Tibial nerve (tissue), 4 donors: ENCODE measurements around the gene MET. TPM values are rescaled to one million over a fixed set of nuclear protein-coding genes. Genes with fewer than 3 reads are reported as not detected.
"Not testable (repeated sequence)": the region's sequence is repeated elsewhere in the genome, so short reads cannot be mapped to it uniquely, and the experiment has no call there.

Source experiments
- DNase-seq, 2 donors: peaks; one replicate each; pipeline ENCODE4 v3.0.0-alpha.2; 2019; ENCODE audit warnings: low spot score in 2 of 2
- H3K27ac ChIP-seq, 4 donors: fragments of 200-600 bp; sonication (generic) in 3 of 4; one replicate each; pipeline ENCODE4 v1.5.1; 2017 to 2019; ENCODE audit warnings: mild to moderate bottlenecking in 1 of 4
- H3K27me3 ChIP-seq, 2 donors: fragments of 200-600 bp; sonication (generic) in 1 of 2; one replicate each; pipeline versions ENCODE4 v1.5.1 to v1.6.0; 2017 to 2019
- H3K36me3 ChIP-seq, 3 donors: fragments of 200-600 bp; sonication (generic); one replicate each; pipeline ENCODE4 v1.5.1; 2018 to 2019
- H3K4me1 ChIP-seq, 4 donors: fragments of 200-600 bp; sonication (generic) in 3 of 4; one replicate each; pipeline ENCODE4 v1.5.1; 2017 to 2019
- H3K4me3 ChIP-seq, 4 donors: fragments of 200-600 bp; sonication (generic) in 3 of 4; one replicate each; pipeline ENCODE4 v1.5.1; 2017 to 2019; ENCODE audit warnings: mild to moderate bottlenecking in 1 of 4, moderate library complexity in 1 of 4
- H3K9me3 ChIP-seq, 4 donors: fragments of 200-600 bp; sonication (generic) in 3 of 4; one replicate each; pipeline ENCODE4 v1.5.1; 2017 to 2019
- CTCF ChIP-seq, 5 experiments: fragments of 200-600 bp in 3 of 5; fragments of 450-650 bp in 2 of 5; sonication (generic) in 3 of 5; IDR thresholded peaks; one replicate each; pipeline ENCODE4 v1.5.1; 2016 to 2019; ENCODE audit warnings: antibody characterized with exemption in 5 of 5, mild to moderate bottlenecking in 3 of 5, moderate library complexity in 2 of 5
- EP300 ChIP-seq, 2 donors: sonication (generic); formaldehyde crosslinking; IDR thresholded peaks; one replicate each; pipeline ENCODE4 v1.6.1; 2017; ENCODE audit warnings: antibody characterized with exemption in 2 of 2, mild to moderate bottlenecking in 1 of 2
- POLR2A ChIP-seq, 2 donors: fragments of 450-650 bp; IDR thresholded peaks; one replicate each; pipeline ENCODE4 v1.6.1; 2017; ENCODE audit warnings: antibody characterized with exemption in 2 of 2, mild to moderate bottlenecking in 2 of 2, moderate library complexity in 2 of 2
- WGBS, 2 donors: methylation state at CpG; one replicate each; pipeline ENCODE4 v1.1.5; 2018; 5-methylcytosine and 5-hydroxymethylcytosine counted together
- total RNA-seq, 4 donors: library from RNA; depleted of rRNA; stranded (reverse); fragments of >200 nt; gene quantifications; one replicate each; pipeline ENCODE4 v1.1.0, GENCODE V29; 2016

The MET gene
- total RNA-seq, 4 donors from 2014 or later, result 22.6 to 49.8 (median 37.1) TPM

GRCh38 chr7:116713918-116714317 is 41.9 kb downstream of the MET start:
- DNase-seq, result no peak
- Histone ChIP-seq H3K9me3 (no peaks in the 10 kb centered on the region), H3K4me3 (no peak overlapping the region), H3K36me3 (no peaks in the 10 kb centered on the region), H3K4me1 (peaks cover 0 to 52% (median 2%) of the 10 kb centered on the region in 4 donors), H3K27me3 (no peaks in the 10 kb centered on the region), H3K27ac (no peak overlapping the region)
- TF ChIP-seq CTCF (IDR thresholded peaks at IDR 0.05), result no peak

GRCh38 chr7:116715077-116715476 is 43.1 kb downstream of the MET start:
- Histone ChIP-seq H3K36me3 (no peaks in the 10 kb centered on the region), H3K27ac (peak overlapping the region in 2 of 4 donors; percentile 33 to 61), H3K4me1 (peaks cover 0 to 41% (median 2%) of the 10 kb centered on the region in 4 donors), H3K9me3 (no peaks in the 10 kb centered on the region), H3K4me3 (no peak overlapping the region), H3K27me3 (no peaks in the 10 kb centered on the region)
- DNase-seq, result no peak
- TF ChIP-seq POLR2A (IDR thresholded peaks at IDR 0.05) (no peak), CTCF (IDR thresholded peaks at IDR 0.05) (no peak), EP300 (IDR thresholded peaks at IDR 0.05) (no peak)

- H3K9me3 ChIP-seq, result no peaks in the 10 kb centered on the region
- H3K4me3 ChIP-seq, result no peak overlapping the region
- 19 to 29% methylated on average over 3 of the region's 3 CpGs for WGBS, 2 donors
- H3K36me3 ChIP-seq, result no peaks in the 10 kb centered on the region
- H3K4me1 ChIP-seq, result peaks cover 0 to 28% (median 2%) of the 10 kb centered on the region in 4 donors
- no peak for TF ChIP-seq EP300 (IDR thresholded peaks at IDR 0.05)
- no peak for TF ChIP-seq POLR2A (IDR thresholded peaks at IDR 0.05)
- H3K27me3 ChIP-seq, result no peaks in the 10 kb centered on the region
- no peak for DNase-seq
- peak overlapping the region in 2 of 4 donors; percentile 61 to 69 for H3K27ac ChIP-seq
These were observed 45.1 kb downstream of the MET start for GRCh38 chr7:116717137-116717536.

DNA sequence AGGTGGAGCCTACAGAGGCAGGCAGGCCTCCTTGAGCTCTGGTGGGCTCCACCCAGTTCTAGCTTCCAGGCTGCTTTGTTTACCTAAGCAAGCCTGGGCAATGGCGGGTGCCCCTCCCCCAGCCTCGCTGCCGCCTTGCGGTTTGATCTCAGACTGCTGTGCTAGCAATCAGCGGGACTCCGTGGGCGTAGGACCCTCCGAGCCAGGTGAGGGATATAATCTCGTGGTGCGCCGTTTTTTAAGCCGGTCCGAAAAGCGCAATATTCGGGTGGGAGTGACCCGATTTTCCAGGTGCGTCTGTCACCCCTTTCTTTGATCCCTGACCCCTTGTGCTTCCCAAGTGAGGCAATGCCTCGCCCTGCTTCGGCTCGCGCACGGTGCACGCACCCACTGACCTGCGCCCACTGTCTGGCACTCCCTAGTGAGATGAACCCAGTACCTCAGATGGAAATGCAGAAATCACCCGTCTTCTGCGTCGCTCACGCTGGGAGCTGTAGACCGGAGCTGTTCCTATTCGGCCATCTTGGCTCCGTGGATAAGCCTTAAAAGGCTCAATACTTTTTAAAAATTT is 52.0 kb downstream of the MET start:
- H3K9me3 ChIP-seq, result not testable (repeated sequence)
- WGBS, 2 donors, result 96% methylated on average over 31 of the region's 31 CpGs

DNA sequence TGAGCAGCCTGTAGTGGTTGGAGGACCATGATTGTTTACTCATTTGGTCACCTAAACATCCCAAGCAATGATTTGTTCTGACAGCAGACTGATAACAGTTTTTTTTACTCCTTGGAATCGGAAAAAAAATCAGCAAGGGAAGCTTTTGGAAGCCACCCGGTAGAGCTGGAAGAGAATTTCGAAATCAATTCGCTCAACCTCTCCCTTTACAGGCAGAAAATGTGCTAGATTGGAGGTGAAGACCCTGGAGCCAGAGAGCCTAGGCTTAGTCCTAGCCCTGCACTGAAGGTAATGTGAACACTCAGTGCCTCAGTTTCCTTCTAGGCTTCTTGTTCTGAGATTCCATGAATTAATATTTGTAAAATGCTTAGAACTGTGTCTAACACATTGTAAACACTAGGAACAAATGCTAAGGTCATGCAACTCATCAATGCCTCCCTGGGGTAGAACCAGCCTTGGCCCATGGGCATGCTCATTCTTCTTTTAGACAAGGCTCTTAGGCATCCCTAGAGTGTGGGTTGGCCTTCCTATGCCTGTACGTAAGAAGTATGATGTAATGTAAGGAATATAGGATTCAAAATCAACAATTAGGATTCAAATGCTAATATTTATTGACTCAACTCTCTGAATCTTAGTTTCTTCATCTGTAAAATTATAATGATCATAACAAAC is 52.7 kb downstream of the MET start:
- 87 to 89% methylated on average over 5 of the region's 5 CpGs for WGBS, 2 donors
- peaks cover 0 to 24% (median 8%) of the 10 kb centered on the region in 4 donors for H3K4me1 ChIP-seq
- no peaks in the 10 kb centered on the region for H3K9me3 ChIP-seq
- H3K36me3 ChIP-seq, result no peaks in the 10 kb centered on the region
- no peak overlapping the region for H3K4me3 ChIP-seq
- H3K27ac ChIP-seq, result no peak overlapping the region
- DNase-seq, result no peak
- H3K27me3 ChIP-seq, result no peaks in the 10 kb centered on the region
- no peak for TF ChIP-seq POLR2A (IDR thresholded peaks at IDR 0.05)
- no peak for TF ChIP-seq EP300 (IDR thresholded peaks at IDR 0.05)
- TF ChIP-seq CTCF (IDR thresholded peaks at IDR 0.05), result no peak

More for the DNA sequence above, 52.0 kb downstream of the MET start:
- H3K4me3 ChIP-seq, H3K27me3 ChIP-seq, DNase-seq, H3K36me3 ChIP-seq, H3K27ac ChIP-seq: not testable (repeated sequence)
- peaks cover 0 to 24% (median 8%) of the 10 kb centered on the region in 4 donors for H3K4me1 ChIP-seq

DNA sequence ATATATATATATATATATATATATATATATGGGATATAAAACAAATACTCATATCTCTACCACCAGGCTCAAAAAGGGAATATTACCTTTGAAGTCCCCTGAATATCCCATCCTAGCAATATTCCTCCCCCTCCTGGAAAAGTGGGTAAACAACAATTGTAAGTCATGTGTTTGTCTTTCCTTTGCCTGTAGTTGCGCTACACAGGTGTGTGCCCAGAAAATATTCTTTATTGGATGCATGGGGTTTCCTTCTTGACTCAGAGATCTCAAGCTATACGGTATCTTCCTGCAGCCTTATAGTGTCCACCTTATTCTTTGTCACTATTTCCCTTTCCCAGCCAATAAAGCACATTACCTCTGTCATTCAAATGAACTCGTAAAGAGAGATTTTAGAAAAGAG is 54.2 kb downstream of the MET start:
- H3K4me3 ChIP-seq, result no peak overlapping the region
- H3K9me3 ChIP-seq, result no peaks in the 10 kb centered on the region
- TF ChIP-seq EP300 (IDR thresholded peaks at IDR 0.05) (no peak), POLR2A (IDR thresholded peaks at IDR 0.05) (no peak), CTCF (IDR thresholded peaks at IDR 0.05) (no peak)
- H3K27me3 ChIP-seq, result no peaks in the 10 kb centered on the region
- WGBS, 2 donors, result 94 to 97% methylated on average over 3 of the region's 3 CpGs
- H3K4me1 ChIP-seq, result peaks cover 0 to 31% (median 9%) of the 10 kb centered on the region in 4 donors
- no peaks in the 10 kb centered on the region for H3K36me3 ChIP-seq
- no peak overlapping the region for H3K27ac ChIP-seq
- no peak for DNase-seq
